Fibroblast of skin of back (primary cell): ENCODE results near the gene TREM1.
A peak's percentile ranks its signal among the peaks of the same experiment; 100 is the strongest.
"Not testable (repeated sequence)": the region's sequence is repeated elsewhere in the genome, so short reads cannot be mapped to it uniquely, and the experiment has no call there.

Experiments
- DNase-seq: peaks from one replicate; pipeline ENCODE4 v3.0.0-alpha.2; 2013

The TREM1 gene

GRCh38 chr6:41257369-41258195 is 28.9 kb downstream of the TREM1 start:
- peak; percentile 40 for DNase-seq

GRCh38 chr6:41256383-41256782 is 30.1 kb downstream of the TREM1 start:
- DNase-seq = no peak

GRCh38 chr6:41255638-41256246 is 30.7 kb downstream of the TREM1 start:
- DNase-seq = no peak

GRCh38 chr6:41255110-41255509 is 31.4 kb downstream of the TREM1 start:
- DNase-seq = no peak

GRCh38 chr6:41252401-41253169 is 33.9 kb downstream of the TREM1 start:
- no peak for DNase-seq

GRCh38 chr6:41247882-41248705 is 38.4 kb downstream of the TREM1 start:
- DNase-seq = no peak

- DNase-seq = no peak
These were observed 39.1 kb downstream of the TREM1 start for GRCh38 chr6:41247288-41247865.

GRCh38 chr6:41246529-41246928 is 40.0 kb downstream of the TREM1 start:
- not testable (repeated sequence) for DNase-seq

- DNase-seq = no peak
These were observed 46.9 kb downstream of the TREM1 start for GRCh38 chr6:41239467-41240159.

GRCh38 chr6:41237128-41237527 is 49.4 kb downstream of the TREM1 start:
- DNase-seq = no peak

- no peak for DNase-seq
These were observed 50.2 kb downstream of the TREM1 start for GRCh38 chr6:41236276-41236675.

- DNase-seq = no peak
These were observed 53.8 kb downstream of the TREM1 start for GRCh38 chr6:41232667-41233066.

GRCh38 chr6:41231246-41231645 is 55.2 kb downstream of the TREM1 start:
- DNase-seq = no peak

- no peak for DNase-seq
These were observed 56.8 kb downstream of the TREM1 start for GRCh38 chr6:41229721-41230120.

GRCh38 chr6:41228616-41229015 is 57.9 kb downstream of the TREM1 start:
- DNase-seq = no peak

- no peak for DNase-seq
These were observed 58.4 kb downstream of the TREM1 start, which contains the start of gene TREML4 for GRCh38 chr6:41228096-41228495. TSS of gene TREML4 (plus strand) at chr6:41228349. CDS start at chr6:41228428, 79 bp downstream.

- no peak for DNase-seq
These were observed 59.7 kb downstream of the TREM1 start for GRCh38 chr6:41226752-41227151.

- no peak for DNase-seq
These were observed 61.7 kb downstream of the TREM1 start for GRCh38 chr6:41224800-41225199.
